Measurements from ENCODE around the gene BCL2L1.

BCL2L1 gene

DNA sequence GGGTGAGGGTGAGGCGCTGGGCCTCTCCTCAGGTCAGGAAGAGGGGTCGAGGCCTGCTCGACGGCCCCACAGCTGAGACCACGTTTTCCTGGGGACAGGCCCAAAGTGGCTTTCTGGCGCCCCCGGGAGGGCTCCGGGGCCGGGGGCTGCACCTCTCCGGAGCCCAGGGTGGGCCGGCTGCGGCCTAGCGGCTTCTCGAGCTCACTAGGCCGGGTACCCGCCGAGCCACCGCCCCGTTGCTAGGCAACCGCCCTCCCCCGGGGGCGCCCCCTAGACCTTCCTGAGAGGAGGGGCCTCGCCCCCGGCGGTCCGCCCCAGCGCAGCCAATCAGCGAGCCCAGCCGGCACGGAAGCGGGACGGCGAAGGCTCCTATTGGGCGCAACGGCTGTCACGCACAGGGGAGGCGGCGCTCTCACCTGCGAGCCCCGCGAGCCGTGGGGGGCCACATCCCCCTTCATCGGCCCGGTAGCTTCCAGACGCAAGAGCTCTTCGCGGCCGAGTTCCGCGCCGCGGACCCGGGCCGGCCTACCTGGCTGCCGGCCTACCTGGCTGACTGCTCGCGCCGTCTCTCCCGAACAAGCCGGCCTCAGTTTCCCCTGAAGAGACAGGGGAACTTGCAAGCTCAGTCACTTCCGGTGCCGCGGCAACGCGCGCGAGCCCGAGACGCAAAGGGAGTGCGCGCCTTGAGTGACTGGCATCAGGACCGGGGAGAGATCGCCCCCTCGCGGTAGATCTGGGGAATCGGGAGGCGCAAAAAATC lies 831 bp upstream of the BCL2L1 start:
- peak; percentile 92 for DNase-seq (ENCODE audit: low read depth, low spot score)

DNA sequence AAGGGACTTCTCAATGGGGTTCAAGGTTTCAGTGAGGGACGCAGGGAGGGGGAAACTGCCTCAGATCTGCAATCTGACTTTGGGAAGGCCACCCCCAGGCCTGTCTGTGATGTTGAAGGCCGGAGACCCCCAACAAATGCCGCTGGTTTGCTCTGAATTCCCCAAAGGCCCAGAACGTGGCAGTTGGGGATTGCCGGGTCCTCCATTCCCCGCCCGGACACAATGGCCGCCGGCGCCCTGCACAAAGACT lies 326 bp upstream of the BCL2L1 start:
- no peak for DNase-seq (ENCODE audit: low read depth, low spot score)

DNA sequence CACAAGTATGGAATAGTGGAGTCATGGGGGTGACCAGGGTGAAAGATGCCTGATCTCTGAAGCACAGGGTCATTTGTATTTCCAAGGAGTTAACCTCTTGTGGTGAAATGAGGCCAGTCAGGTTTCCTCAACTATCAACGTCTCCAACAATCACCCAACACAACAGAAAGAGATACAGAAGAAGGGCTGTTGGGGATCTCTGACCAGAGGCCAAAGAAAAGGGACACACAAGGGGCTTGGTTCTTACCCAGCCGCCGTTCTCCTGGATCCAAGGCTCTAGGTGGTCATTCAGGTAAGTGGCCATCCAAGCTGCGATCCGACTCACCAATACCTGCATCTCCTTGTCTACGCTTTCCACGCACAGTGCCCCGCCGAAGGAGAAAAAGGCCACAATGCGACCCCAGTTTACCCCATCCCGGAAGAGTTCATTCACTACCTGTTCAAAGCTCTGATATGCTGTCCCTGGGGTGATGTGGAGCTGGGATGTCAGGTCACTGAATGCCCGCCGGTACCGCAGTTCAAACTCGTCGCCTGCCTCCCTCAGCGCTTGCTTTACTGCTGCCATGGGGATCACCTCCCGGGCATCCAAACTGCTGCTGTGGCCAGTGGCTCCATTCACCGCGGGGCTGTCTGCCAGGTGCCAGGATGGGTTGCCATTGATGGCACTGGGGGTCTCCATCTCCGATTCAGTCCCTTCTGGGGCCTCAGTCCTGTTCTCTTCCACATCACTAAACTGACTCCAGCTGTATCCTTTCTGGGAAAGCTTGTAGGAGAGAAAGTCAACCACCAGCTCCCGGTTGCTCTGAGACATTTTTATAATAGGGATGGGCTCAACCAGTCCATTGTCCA lies 1.0 kb downstream of the BCL2L1 start:
- DNase-seq (ENCODE audit: low read depth, low spot score) = no peak

DNA sequence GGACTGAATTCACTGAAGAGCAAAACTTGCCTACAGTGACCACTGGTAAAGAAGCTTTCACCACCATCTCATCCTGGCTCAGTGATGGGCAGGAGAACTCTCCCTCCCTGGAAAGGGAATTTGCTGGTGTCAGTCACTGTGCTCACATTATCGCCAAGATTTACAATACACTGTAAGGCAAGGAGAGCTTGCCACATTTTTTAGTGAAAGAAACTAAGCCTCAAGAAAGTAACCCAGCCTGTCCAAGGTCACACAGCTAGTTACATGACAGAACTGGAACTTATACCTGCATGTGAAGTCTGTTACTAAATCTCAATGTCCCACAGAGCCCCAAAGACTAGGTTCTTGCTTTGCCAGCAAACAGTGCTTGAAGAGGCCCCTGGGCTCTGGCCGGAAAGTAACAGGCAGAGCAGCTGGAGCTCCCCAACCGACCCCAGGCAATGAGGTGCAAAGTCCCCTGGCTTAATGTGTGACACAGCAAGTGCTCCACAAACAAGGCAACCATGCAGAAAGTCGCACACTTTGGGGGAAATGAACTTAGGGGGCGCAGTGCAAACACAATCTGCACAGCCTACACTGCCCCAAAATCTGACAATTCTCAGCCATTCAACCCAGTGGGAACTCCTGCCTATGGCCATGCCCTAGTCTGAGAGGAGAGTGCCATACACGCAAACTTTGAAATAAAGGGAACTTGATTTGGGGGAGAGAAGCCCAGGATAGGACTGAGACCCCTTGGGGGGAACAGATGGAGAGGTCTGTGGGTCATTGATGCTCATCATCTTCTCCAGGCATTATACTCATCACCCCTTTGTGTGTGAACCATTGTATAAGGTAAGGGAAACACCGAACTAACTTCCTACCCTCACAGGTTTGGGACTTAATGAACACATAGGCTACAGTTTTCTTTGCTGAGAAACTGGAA lies 1.9 kb downstream of the BCL2L1 start:
- no peak for DNase-seq (ENCODE audit: low read depth, low spot score)

DNA sequence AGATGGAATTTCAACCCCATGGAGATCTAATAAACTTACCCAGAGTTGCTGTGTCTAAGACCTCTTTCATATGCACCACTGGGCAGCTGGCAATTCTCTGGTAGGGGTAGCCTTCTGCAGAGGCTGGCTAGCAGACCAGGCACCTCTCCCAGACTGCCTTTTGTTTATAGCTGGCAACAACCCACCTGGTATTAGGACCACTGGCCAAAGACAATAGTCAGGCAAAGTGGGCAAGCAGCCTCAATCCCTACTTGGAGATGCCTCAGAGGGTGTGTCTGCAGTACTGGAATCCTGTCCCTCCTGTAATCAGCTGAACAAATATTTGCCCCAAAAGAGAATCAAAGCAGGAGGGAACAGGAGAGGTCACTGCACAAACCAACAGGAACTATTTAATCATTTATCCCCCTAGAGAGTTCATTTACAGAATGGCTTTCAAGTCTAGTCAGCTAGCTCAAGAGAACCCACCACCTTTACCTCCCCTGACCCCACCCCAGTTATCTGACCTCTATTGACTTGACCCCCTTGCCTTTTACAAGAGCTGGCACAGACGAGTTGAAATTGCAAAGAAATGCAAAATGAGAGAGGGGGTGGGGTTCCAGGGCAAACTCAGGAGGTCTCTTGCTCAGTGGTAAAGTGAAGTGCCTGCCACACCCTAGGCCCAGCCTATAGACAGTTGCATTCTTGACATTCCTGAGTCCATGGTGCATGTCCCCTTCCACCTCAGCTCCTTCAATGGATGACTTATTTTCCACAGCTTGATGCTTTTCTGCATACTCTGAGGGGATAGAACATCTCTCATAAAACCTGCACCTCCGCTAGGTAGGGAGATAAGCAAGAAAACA lies 2.8 kb downstream of the BCL2L1 start:
- DNase-seq (ENCODE audit: low read depth, low spot score) = no peak

DNA sequence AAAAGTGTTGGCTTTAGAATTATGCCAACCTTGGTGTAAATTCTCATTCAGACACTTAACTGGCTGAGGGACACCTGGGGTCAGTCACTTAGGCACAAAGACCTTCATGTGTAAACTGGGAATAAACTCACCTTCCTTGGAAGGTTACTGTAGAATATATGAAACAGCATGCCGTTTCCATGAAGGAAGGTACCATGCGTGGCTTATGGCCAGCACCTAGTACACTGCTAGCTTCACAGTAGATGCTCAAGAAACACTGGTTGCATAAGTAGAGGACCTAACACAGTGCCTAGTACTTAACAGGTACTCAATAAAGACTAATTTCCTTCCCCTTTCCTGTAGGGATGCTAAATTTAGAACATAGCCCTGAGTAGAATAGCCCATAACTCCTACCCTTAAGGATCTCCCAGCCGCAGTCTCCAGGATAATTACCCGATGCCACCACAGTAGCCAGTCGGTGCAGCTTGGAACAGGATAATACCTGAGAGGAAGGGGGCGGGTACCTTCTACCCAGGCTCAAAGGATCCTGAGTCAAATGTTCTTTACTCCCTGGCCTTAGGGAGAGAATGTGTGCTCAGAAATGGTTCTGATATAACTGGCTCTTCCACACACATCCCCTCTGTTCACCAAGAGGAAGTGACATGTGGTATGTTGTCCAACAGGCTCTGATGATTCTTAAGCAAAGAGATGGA lies 3.6 kb downstream of the BCL2L1 start:
- no peak for DNase-seq (ENCODE audit: low read depth, low spot score)

DNA sequence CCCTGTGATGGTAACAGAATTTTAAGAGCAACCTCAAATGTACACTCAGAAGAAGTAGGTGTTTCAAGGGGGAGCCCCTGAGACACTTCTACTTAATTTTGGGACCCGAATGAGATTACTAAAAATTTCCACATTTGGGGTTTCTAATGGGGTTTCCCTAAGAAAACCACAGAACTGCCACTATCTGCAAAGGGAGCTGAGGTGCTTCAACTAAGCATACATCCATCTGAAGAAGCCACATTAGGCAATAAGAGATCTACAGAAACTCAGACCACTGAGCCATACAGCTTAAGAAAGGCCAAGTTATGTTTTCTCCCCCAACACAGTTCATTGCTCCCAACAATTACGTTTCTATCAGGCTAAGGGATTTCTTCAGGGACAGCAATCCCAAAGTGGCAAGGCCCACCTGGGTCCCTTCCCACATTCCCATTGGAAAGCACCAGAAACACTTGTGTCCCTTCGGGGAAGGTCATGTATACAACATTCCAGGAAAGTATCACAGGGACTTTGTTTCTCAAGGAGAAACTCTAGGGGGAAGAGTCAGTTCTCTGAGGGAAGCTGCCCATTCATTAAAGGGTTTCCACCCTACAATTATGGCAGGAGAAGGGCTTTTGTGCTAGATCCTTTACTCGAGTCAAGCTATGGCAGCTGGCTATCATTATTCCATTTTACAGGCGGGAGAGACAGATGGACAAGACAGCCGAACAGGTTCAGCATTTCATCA lies 5.0 kb downstream of the BCL2L1 start:
- DNase-seq (ENCODE audit: low read depth, low spot score) = no peak

GRCh38 chr20:31716818-31717477 lies 5.7 kb downstream of the BCL2L1 start:
- DNase-seq (ENCODE audit: low read depth, low spot score) = no peak

- no peak for DNase-seq (ENCODE audit: low read depth, low spot score)
These were observed 6.3 kb downstream of the BCL2L1 start for GRCh38 chr20:31716351-31716750.

- DNase-seq (ENCODE audit: low read depth, low spot score) = no peak
These were observed 6.9 kb downstream of the BCL2L1 start for GRCh38 chr20:31715766-31716165.

- no peak for DNase-seq (ENCODE audit: low read depth, low spot score)
These were observed 9.1 kb downstream of the BCL2L1 start for GRCh38 chr20:31713312-31714273.

- DNase-seq (ENCODE audit: low read depth, low spot score) = no peak
These were observed 9.9 kb downstream of the BCL2L1 start for GRCh38 chr20:31712564-31713311.

DNA sequence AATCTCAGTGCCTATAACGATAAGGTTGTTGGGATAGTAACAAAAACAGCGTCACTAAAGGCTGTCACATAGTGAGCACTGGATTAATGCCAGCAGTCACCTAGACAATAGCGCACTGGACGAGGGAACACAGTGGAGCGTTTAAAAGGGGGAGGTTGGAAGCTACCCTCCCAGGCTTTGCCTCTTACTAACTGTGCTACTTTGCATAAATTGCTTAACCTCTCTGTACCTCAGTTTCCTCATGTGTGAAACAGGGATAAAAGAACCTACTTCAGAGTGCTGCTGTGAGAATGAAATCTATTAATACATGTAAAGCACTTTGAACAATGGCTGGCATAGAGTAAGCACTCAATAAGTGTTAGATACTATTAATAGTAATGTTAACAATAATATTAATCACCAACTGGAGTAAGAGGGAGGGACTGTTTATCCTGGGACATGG lies 10.5 kb downstream of the BCL2L1 start:
- no peak for DNase-seq (ENCODE audit: low read depth, low spot score)

GRCh38 chr20:31711179-31712111 lies 11.2 kb downstream of the BCL2L1 start:
- no peak for DNase-seq (ENCODE audit: low read depth, low spot score)

- DNase-seq (ENCODE audit: low read depth, low spot score) = no peak
These were observed 12.1 kb downstream of the BCL2L1 start for GRCh38 chr20:31710423-31711108.

GRCh38 chr20:31709939-31710338 lies 12.7 kb downstream of the BCL2L1 start:
- DNase-seq (ENCODE audit: low read depth, low spot score) = no peak

Data from brain pericyte (primary cell).